SK-N-SH (cell line): Measurements from ENCODE around the gene CFAP20DC.

Source experiments
- CHD2 ChIP-seq: fragments of 150-350 bp; IDR thresholded peaks from 2 replicates; pipeline ENCODE4 v1.6.1; 2018; ENCODE audit warnings: low read length; ENCODE audit not compliant: partially characterized antibody
- CTCF ChIP-seq: fragments of 200-600 bp; sonication (generic); IDR thresholded peaks from 2 replicates; pipeline ENCODE4 v1.6.1; 2017; ENCODE audit warnings: antibody characterized with exemption, mild to moderate bottlenecking, moderate library complexity
- EP300 ChIP-seq, 2 experiments: IDR thresholded peaks; 2 replicates each; pipeline versions ENCODE4 v1.4.0 to v1.6.1; 2012; ENCODE audit warnings: borderline replicate concordance in 1 of 2, low read depth in 1 of 2, low read length in 1 of 2
- EZH2phosphoT487 ChIP-seq: fragments of 200-600 bp; sonication (generic); IDR thresholded peaks from 2 replicates; pipeline ENCODE4 v1.6.1; 2017; ENCODE audit warnings: low read depth, mixed run types, mild to moderate bottlenecking, antibody characterized with exemption, moderate library complexity, borderline replicate concordance
- FOXM1 ChIP-seq: IDR thresholded peaks from 2 replicates; pipeline ENCODE4 v1.4.0; 2012; ENCODE audit warnings: low read depth, mild to moderate bottlenecking
- GABPA ChIP-seq: IDR thresholded peaks from 2 replicates; pipeline ENCODE4 v1.4.0; 2012; ENCODE audit warnings: low read depth, mild to moderate bottlenecking
- POLR2AphosphoS5 ChIP-seq: IDR thresholded peaks from 2 replicates; pipeline ENCODE4 v1.6.1; 2012; ENCODE audit warnings: low read depth, low read length
- SIN3A ChIP-seq: IDR thresholded peaks from 2 replicates; pipeline ENCODE4 v1.6.1; 2012; ENCODE audit warnings: low read depth, mild to moderate bottlenecking, low read length, moderate library complexity, borderline replicate concordance
- SMC3 ChIP-seq: IDR thresholded peaks from 2 replicates; pipeline ENCODE4 v1.6.1; 2012; ENCODE audit warnings: low read depth, low read length, improper control_type of control experiment
- TAF1 ChIP-seq: IDR thresholded peaks from 2 replicates; pipeline ENCODE4 v1.6.1; 2012; ENCODE audit warnings: low read depth, mild to moderate bottlenecking, low read length, moderate library complexity, borderline replicate concordance
- USF2 ChIP-seq: fragments of 150-350 bp; IDR thresholded peaks from 2 replicates; pipeline ENCODE4 v1.6.1; 2017; ENCODE audit warnings: antibody characterized with exemption, low read length, low read depth, borderline replicate concordance

DNA sequence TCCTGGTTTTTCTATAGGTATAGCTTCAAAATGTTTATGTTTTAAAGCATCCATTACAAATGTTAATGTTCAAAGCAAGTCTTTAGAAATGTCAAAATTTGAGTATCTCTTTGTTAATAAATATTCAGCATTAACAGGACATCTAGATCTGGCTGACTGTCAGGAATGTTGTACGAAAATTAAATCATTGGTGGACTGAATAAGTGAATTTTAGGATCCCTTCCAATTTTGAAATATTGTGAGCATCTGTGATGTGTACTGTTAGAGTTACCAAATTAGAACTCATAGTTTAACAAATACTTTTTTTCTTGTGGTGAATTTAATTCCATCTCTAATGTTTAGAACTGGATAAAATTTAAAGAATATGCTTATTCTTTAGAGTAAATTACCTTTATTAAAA, 30.1 kb upstream of the CFAP20DC start:
- no peak for TF ChIP-seq USF2
- TF ChIP-seq CTCF: no peak
- no peak for TF ChIP-seq SMC3
- TF ChIP-seq FOXM1: no peak
- no peak for TF ChIP-seq CHD2
- TF ChIP-seq SIN3A: no peak
- TF ChIP-seq EP300 (IDR thresholded peaks at IDR 0.05; ENCODE audit: borderline replicate concordance in 1 of 2, low read depth in 1 of 2, low read length in 1 of 2): no peak
- no peak for TF ChIP-seq GABPA
- TF ChIP-seq TAF1: no peak
- no peak for TF ChIP-seq POLR2AphosphoS5
- TF ChIP-seq EZH2phosphoT487: no peak
